ENCODE data around the gene TPBGL. TPM values are rescaled to one million over a fixed set of nuclear protein-coding genes. Genes with fewer than 3 reads are reported as not detected.

TPBGL gene
- total RNA-seq, 1 experiment from 2014 or later, result not detected

GRCh38 chr11:75229466-75229865, 11.1 kb upstream of the TPBGL start:
- BruUV-seq (replicated peaks), result no TSS peak
- no peak for ATAC-seq
- no peak for DNase-seq
- peaks cover 31% of the 10 kb centered on the region; the same call in 1 of the 2 replicates for H3K27me3 ChIP-seq (ENCODE audit: low read length)
- no peak overlapping the region for H3K4me3 ChIP-seq (ENCODE audit: low read length)
- H3K27ac ChIP-seq (ENCODE audit: low read length), result no peak overlapping the region
- H3K79me2 ChIP-seq (ENCODE audit: low read length), result no peaks in the 10 kb centered on the region
- intact Hi-C loops (cut with micrococcal nuclease), result no loop called here
- no peaks in the 10 kb centered on the region for H4K20me1 ChIP-seq (ENCODE audit: low read length)
- no peaks in the 10 kb centered on the region for H3F3A ChIP-seq (ENCODE audit: low read length, unreplicated experiment)
- TF ChIP-seq EZH2 (IDR thresholded peaks at IDR 0.05; ENCODE audit: low read length, unreplicated experiment) (no peak), EZH2phosphoT487 (IDR thresholded peaks at IDR 0.05; ENCODE audit: borderline replicate concordance, low read length) (no peak), CTCF (conservative IDR thresholded peaks at IDR 0.05; ENCODE audit: low read depth, low read length) (no peak)
- H3K4me1 ChIP-seq (ENCODE audit: insufficient read depth, low read length), result no peaks in the 10 kb centered on the region
- no peak overlapping the region for H3K9ac ChIP-seq (ENCODE audit: low read length)
- ChIA-PET POLR2A (ENCODE audit: unreplicated experiment) (no interaction called here), CTCF (no interaction called here)
- H3K9me2 ChIP-seq (replicated peaks; ENCODE audit: low read length), result no peaks in the 10 kb centered on the region
- H3K36me3 ChIP-seq (ENCODE audit: low read depth, low read length), result no peaks in the 10 kb centered on the region
- H2AFZ ChIP-seq (ENCODE audit: low read length), result no peak overlapping the region
- no peaks in the 10 kb centered on the region for H3K9me3 ChIP-seq (ENCODE audit: low read length)
- H3K4me2 ChIP-seq (ENCODE audit: low read length), result no peak overlapping the region

- POLR2A ChIA-PET (ENCODE audit: unreplicated experiment), result no interaction called here
- H3K9me3 ChIP-seq (ENCODE audit: low read length), result no peaks in the 10 kb centered on the region
- ATAC-seq, result no peak
- TF ChIP-seq EZH2phosphoT487 (IDR thresholded peaks at IDR 0.05; ENCODE audit: borderline replicate concordance, low read length) (no peak), EZH2 (IDR thresholded peaks at IDR 0.05; ENCODE audit: low read length, unreplicated experiment) (no peak), CTCF (conservative IDR thresholded peaks at IDR 0.05; ENCODE audit: low read depth, low read length) (no peak)
- H3F3A ChIP-seq (ENCODE audit: low read length, unreplicated experiment), result no peaks in the 10 kb centered on the region
- H3K27ac ChIP-seq (ENCODE audit: low read length), result no peak overlapping the region
- H4K20me1 ChIP-seq (ENCODE audit: low read length), result no peaks in the 10 kb centered on the region
- no peak overlapping the region for H3K4me3 ChIP-seq (ENCODE audit: low read length)
- H3K9ac ChIP-seq (ENCODE audit: low read length), result no peak overlapping the region
- H3K27me3 ChIP-seq (ENCODE audit: low read length), result peaks cover 31% of the 10 kb centered on the region; the same call in 1 of the 2 replicates
- H3K36me3 ChIP-seq (ENCODE audit: low read depth, low read length), result no peaks in the 10 kb centered on the region
- no peak overlapping the region for H3K4me2 ChIP-seq (ENCODE audit: low read length)
- intact Hi-C loops (cut with micrococcal nuclease), result no loop called here
- no TSS peak for BruUV-seq (replicated peaks)
- H3K9me2 ChIP-seq (replicated peaks; ENCODE audit: low read length), result no peaks in the 10 kb centered on the region
- no peaks in the 10 kb centered on the region for H3K4me1 ChIP-seq (ENCODE audit: insufficient read depth, low read length)
- no peak for DNase-seq
- H3K79me2 ChIP-seq (ENCODE audit: low read length), result no peaks in the 10 kb centered on the region
- H2AFZ ChIP-seq (ENCODE audit: low read length), result no peak overlapping the region
- CTCF ChIA-PET, result no interaction called here
These were observed 10.0 kb upstream of the TPBGL start for GRCh38 chr11:75230621-75231020.

- DNase-seq, result peak; percentile 77
- no peaks in the 10 kb centered on the region for H3K79me2 ChIP-seq (ENCODE audit: low read length)
- H3K36me3 ChIP-seq (ENCODE audit: low read depth, low read length), result no peaks in the 10 kb centered on the region
- no peaks in the 10 kb centered on the region for H4K20me1 ChIP-seq (ENCODE audit: low read length)
- no peaks in the 10 kb centered on the region for H3K4me1 ChIP-seq (ENCODE audit: insufficient read depth, low read length)
- no peak overlapping the region for H2AFZ ChIP-seq (ENCODE audit: low read length)
- ATAC-seq, result no peak
- no peak overlapping the region for H3K27ac ChIP-seq (ENCODE audit: low read length)
- H3K27me3 ChIP-seq (ENCODE audit: low read length), result peaks cover 23% of the 10 kb centered on the region; the same call in 1 of the 2 replicates
- H3K9me2 ChIP-seq (replicated peaks; ENCODE audit: low read length), result no peaks in the 10 kb centered on the region
- POLR2A ChIA-PET (ENCODE audit: unreplicated experiment), result no interaction called here
- TF ChIP-seq CTCF (conservative IDR thresholded peaks at IDR 0.05; ENCODE audit: low read depth, low read length) (no peak), EZH2 (IDR thresholded peaks at IDR 0.05; ENCODE audit: low read length, unreplicated experiment) (no peak), EZH2phosphoT487 (IDR thresholded peaks at IDR 0.05; ENCODE audit: borderline replicate concordance, low read length) (no peak)
- no peaks in the 10 kb centered on the region for H3K9me3 ChIP-seq (ENCODE audit: low read length)
- BruUV-seq (replicated peaks), result no TSS peak
- H3K4me2 ChIP-seq (ENCODE audit: low read length), result no peak overlapping the region
- H3F3A ChIP-seq (ENCODE audit: low read length, unreplicated experiment), result no peaks in the 10 kb centered on the region
- intact Hi-C loops (cut with micrococcal nuclease), result loop anchor here (1.0 kb wide), 1 partner anchor 19 kb away; no protein-coding TSS in a partner anchor
- CTCF ChIA-PET, result no interaction called here
- H3K4me3 ChIP-seq (ENCODE audit: low read length), result no peak overlapping the region
- no peak overlapping the region for H3K9ac ChIP-seq (ENCODE audit: low read length)
These were observed 6.8 kb upstream of the TPBGL start for GRCh38 chr11:75233754-75234172.

Measured in PC-3 (cell line).